ENCODE measurements around the gene TEX264.

GRCh38 chr3:51718547-51719409 is 47.7 kb downstream of the TEX264 start:
- TF ChIP-seq CTCF (IDR thresholded peaks at IDR 0.05; ENCODE audit: low read length) (peak; percentile 67), EZH2 (IDR thresholded peaks at IDR 0.05; ENCODE audit: borderline replicate concordance, low read length) (no peak)
